Measurements from ENCODE around the gene RPL39. TPM values are rescaled to one million over a fixed set of nuclear protein-coding genes. Genes with fewer than 3 reads are reported as not detected.
"Not testable (repeated sequence)": the region's sequence is repeated elsewhere in the genome, so short reads cannot be mapped to it uniquely, and the experiment has no call there.

RPL39 gene
- polyA plus RNA-seq, 2 donors = 4,646 to 5,407 TPM

- not testable (repeated sequence) for H3K9me3 ChIP-seq (ENCODE audit: control insufficient read depth in 2 of 2, insufficient read depth in 1 of 2, low read depth in 1 of 2, low read length in 1 of 2)
These were observed 17.0 kb upstream of the RPL39 start for GRCh38 chrX:119808461-119808860.

GRCh38 chrX:119802546-119802945, 11.1 kb upstream of the RPL39 start:
- Histone ChIP-seq H3K27ac (ENCODE audit: low read depth in 2 of 2, low read length in 1 of 2) (no peak overlapping the region), H3K9me3 (ENCODE audit: control insufficient read depth in 2 of 2, insufficient read depth in 1 of 2, low read depth in 1 of 2, low read length in 1 of 2) (no peaks in the 10 kb centered on the region), H3K4me3 (ENCODE audit: low read depth in 1 of 2, low read length in 2 of 2) (no peak overlapping the region), H3K36me3 (ENCODE audit: control insufficient read depth in 2 of 2, insufficient read depth in 2 of 2, low read length in 1 of 2) (no peaks in the 10 kb centered on the region), H3K27me3 (ENCODE audit: control insufficient read depth in 1 of 2, insufficient read depth in 2 of 2, low read length in 2 of 2) (no peaks in the 10 kb centered on the region), H3K4me1 (ENCODE audit: control insufficient read depth in 2 of 2, insufficient read depth in 2 of 2, low read length in 1 of 2) (no peaks in the 10 kb centered on the region)
- 92 to 94% methylated on average over 8 of the region's 8 CpGs for WGBS, 2 donors

More at GRCh38 chrX:119808461-119808860, 17.0 kb upstream of the RPL39 start:
- not testable (repeated sequence) for H3K36me3 ChIP-seq (ENCODE audit: control insufficient read depth in 2 of 2, insufficient read depth in 2 of 2, low read length in 1 of 2); H3K27me3 ChIP-seq (ENCODE audit: control insufficient read depth in 1 of 2, insufficient read depth in 2 of 2, low read length in 2 of 2); H3K4me3 ChIP-seq (ENCODE audit: low read depth in 1 of 2, low read length in 2 of 2); H3K4me1 ChIP-seq (ENCODE audit: control insufficient read depth in 2 of 2, insufficient read depth in 2 of 2, low read length in 1 of 2); H3K27ac ChIP-seq (ENCODE audit: low read depth in 2 of 2, low read length in 1 of 2)
- 45 to 57% methylated on average over 2 of the region's 4 CpGs for WGBS, 2 donors

- 91 to 95% methylated on average over 2 of the region's 2 CpGs for WGBS, 2 donors
These were observed 10.1 kb upstream of the RPL39 start for GRCh38 chrX:119801253-119802221.

DNA sequence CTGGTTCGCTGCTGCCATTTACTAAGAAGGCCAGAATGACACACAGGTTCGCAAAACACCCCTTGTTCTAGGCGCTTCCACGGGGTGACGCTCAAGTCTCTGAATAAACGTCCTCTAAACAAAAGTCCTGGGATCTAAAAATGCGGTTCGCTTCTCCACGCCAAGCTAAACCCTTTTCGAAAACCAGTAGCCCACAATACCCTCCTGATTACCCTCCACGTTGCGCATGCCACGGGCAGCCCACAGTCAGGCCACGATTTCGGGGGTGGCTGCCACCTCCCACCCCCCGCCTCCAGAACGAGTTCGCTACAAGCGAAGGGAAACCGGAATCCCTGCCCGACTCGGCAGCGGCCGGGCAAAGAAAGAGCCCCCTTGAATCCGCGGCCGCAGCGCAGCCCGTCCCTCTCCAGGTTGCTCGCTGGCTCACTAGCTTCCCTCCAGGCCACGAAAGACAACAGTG, 423 bp downstream of the RPL39 start:
- Histone ChIP-seq H3K4me1 (ENCODE audit: control insufficient read depth in 2 of 2, insufficient read depth in 2 of 2, low read length in 1 of 2) (no peaks in the 10 kb centered on the region), H3K9me3 (ENCODE audit: control insufficient read depth in 2 of 2, insufficient read depth in 1 of 2, low read depth in 1 of 2, low read length in 1 of 2) (no peaks in the 10 kb centered on the region), H3K27ac (ENCODE audit: low read depth in 2 of 2, low read length in 1 of 2) (peak overlapping the region; percentile 90 to 92), H3K36me3 (ENCODE audit: control insufficient read depth in 2 of 2, insufficient read depth in 2 of 2, low read length in 1 of 2) (no peaks in the 10 kb centered on the region), H3K27me3 (ENCODE audit: control insufficient read depth in 1 of 2, insufficient read depth in 2 of 2, low read length in 2 of 2) (peaks cover 0 to 3% of the 10 kb centered on the region in 2 donors), H3K4me3 (ENCODE audit: low read depth in 1 of 2, low read length in 2 of 2) (peak overlapping the region; percentile 70 to 73)
- 1 to 28% methylated on average over 31 of the region's 31 CpGs for WGBS, 2 donors

More at GRCh38 chrX:119801253-119802221, 10.1 kb upstream of the RPL39 start:
- Histone ChIP-seq H3K9me3 (ENCODE audit: control insufficient read depth in 2 of 2, insufficient read depth in 1 of 2, low read depth in 1 of 2, low read length in 1 of 2) (no peaks in the 10 kb centered on the region), H3K4me3 (ENCODE audit: low read depth in 1 of 2, low read length in 2 of 2) (no peak overlapping the region), H3K36me3 (ENCODE audit: control insufficient read depth in 2 of 2, insufficient read depth in 2 of 2, low read length in 1 of 2) (no peaks in the 10 kb centered on the region), H3K27ac (ENCODE audit: low read depth in 2 of 2, low read length in 1 of 2) (no peak overlapping the region), H3K27me3 (ENCODE audit: control insufficient read depth in 1 of 2, insufficient read depth in 2 of 2, low read length in 2 of 2) (no peaks in the 10 kb centered on the region), H3K4me1 (ENCODE audit: control insufficient read depth in 2 of 2, insufficient read depth in 2 of 2, low read length in 1 of 2) (no peaks in the 10 kb centered on the region)

DNA sequence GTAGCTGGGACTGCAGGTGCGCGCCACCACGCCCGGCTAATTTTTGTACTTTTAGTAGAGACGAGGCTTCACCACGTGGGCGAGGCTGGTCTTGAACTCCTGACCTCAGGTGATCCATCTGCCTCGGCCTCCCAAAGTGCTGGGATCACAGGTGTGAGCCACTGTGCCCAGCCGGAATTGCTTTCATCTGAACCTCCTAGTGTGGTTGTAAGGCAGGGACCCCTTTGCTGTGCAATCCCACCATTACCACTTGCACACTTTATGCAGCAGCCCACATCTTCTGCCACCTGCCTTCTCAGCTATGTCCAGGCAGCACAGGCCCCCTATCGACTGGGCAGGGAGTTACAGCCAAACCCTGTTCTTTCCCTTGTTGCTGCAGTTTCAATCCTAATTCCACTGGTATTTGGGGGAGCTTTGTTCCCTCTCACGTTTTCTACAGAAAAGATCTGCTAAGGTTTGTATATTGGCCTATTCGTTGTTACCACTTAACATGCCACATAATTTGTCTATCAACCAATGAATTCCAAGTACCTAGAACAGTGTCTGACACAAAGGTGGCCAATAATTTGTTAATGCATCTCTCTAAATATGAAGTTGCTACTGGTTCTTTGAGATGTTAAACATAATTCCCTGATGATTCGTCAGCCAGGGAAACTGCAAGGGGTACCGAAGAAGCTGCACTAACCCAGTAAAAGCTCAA, 6.5 kb downstream of the RPL39 start:
- Histone ChIP-seq H3K27me3 (ENCODE audit: control insufficient read depth in 1 of 2, insufficient read depth in 2 of 2, low read length in 2 of 2) (peaks cover 0 to under 1% of the 10 kb centered on the region in 2 donors), H3K36me3 (ENCODE audit: control insufficient read depth in 2 of 2, insufficient read depth in 2 of 2, low read length in 1 of 2) (no peaks in the 10 kb centered on the region), H3K4me1 (ENCODE audit: control insufficient read depth in 2 of 2, insufficient read depth in 2 of 2, low read length in 1 of 2) (no peaks in the 10 kb centered on the region), H3K27ac (ENCODE audit: low read depth in 2 of 2, low read length in 1 of 2) (no peak overlapping the region), H3K4me3 (ENCODE audit: low read depth in 1 of 2, low read length in 2 of 2) (no peak overlapping the region), H3K9me3 (ENCODE audit: control insufficient read depth in 2 of 2, insufficient read depth in 1 of 2, low read depth in 1 of 2, low read length in 1 of 2) (no peaks in the 10 kb centered on the region)
- 75 to 76% methylated on average over 14 of the region's 14 CpGs for WGBS, 2 donors

GRCh38 chrX:119783026-119783425, 8.4 kb downstream of the RPL39 start:
- H3K36me3 ChIP-seq (ENCODE audit: control insufficient read depth in 2 of 2, insufficient read depth in 2 of 2, low read length in 1 of 2) = no peaks in the 10 kb centered on the region
- H3K27ac ChIP-seq (ENCODE audit: low read depth in 2 of 2, low read length in 1 of 2) = no peak overlapping the region
- H3K27me3 ChIP-seq (ENCODE audit: control insufficient read depth in 1 of 2, insufficient read depth in 2 of 2, low read length in 2 of 2) = no peaks in the 10 kb centered on the region
- no peak overlapping the region for H3K4me3 ChIP-seq (ENCODE audit: low read depth in 1 of 2, low read length in 2 of 2)
- 83 to 89% methylated on average over 5 of the region's 5 CpGs for WGBS, 2 donors
- H3K9me3 ChIP-seq (ENCODE audit: control insufficient read depth in 2 of 2, insufficient read depth in 1 of 2, low read depth in 1 of 2, low read length in 1 of 2) = no peaks in the 10 kb centered on the region
- H3K4me1 ChIP-seq (ENCODE audit: control insufficient read depth in 2 of 2, insufficient read depth in 2 of 2, low read length in 1 of 2) = no peaks in the 10 kb centered on the region

- H3K36me3 ChIP-seq (ENCODE audit: control insufficient read depth in 2 of 2, insufficient read depth in 2 of 2, low read length in 1 of 2) = no peaks in the 10 kb centered on the region
- WGBS, 2 donors = 83 to 89% methylated on average over 5 of the region's 5 CpGs
- no peak overlapping the region for H3K4me3 ChIP-seq (ENCODE audit: low read depth in 1 of 2, low read length in 2 of 2)
- no peaks in the 10 kb centered on the region for H3K27me3 ChIP-seq (ENCODE audit: control insufficient read depth in 1 of 2, insufficient read depth in 2 of 2, low read length in 2 of 2)
- H3K4me1 ChIP-seq (ENCODE audit: control insufficient read depth in 2 of 2, insufficient read depth in 2 of 2, low read length in 1 of 2) = no peaks in the 10 kb centered on the region
- no peaks in the 10 kb centered on the region for H3K9me3 ChIP-seq (ENCODE audit: control insufficient read depth in 2 of 2, insufficient read depth in 1 of 2, low read depth in 1 of 2, low read length in 1 of 2)
- H3K27ac ChIP-seq (ENCODE audit: low read depth in 2 of 2, low read length in 1 of 2) = no peak overlapping the region
These were observed 12.6 kb downstream of the RPL39 start for GRCh38 chrX:119778829-119779228.

- H3K4me3 ChIP-seq (ENCODE audit: low read depth in 1 of 2, low read length in 2 of 2) = no peak overlapping the region
- WGBS, 2 donors = 82 to 84% methylated on average over 15 of the region's 15 CpGs
- no peak overlapping the region for H3K27ac ChIP-seq (ENCODE audit: low read depth in 2 of 2, low read length in 1 of 2)
- no peaks in the 10 kb centered on the region for H3K36me3 ChIP-seq (ENCODE audit: control insufficient read depth in 2 of 2, insufficient read depth in 2 of 2, low read length in 1 of 2)
- H3K27me3 ChIP-seq (ENCODE audit: control insufficient read depth in 1 of 2, insufficient read depth in 2 of 2, low read length in 2 of 2) = no peaks in the 10 kb centered on the region
- H3K9me3 ChIP-seq (ENCODE audit: control insufficient read depth in 2 of 2, insufficient read depth in 1 of 2, low read depth in 1 of 2, low read length in 1 of 2) = no peaks in the 10 kb centered on the region
- no peaks in the 10 kb centered on the region for H3K4me1 ChIP-seq (ENCODE audit: control insufficient read depth in 2 of 2, insufficient read depth in 2 of 2, low read length in 1 of 2)
These were observed 15.8 kb downstream of the RPL39 start for GRCh38 chrX:119775517-119776238.

GRCh38 chrX:119769388-119769787, 22.0 kb downstream of the RPL39 start:
- not testable (repeated sequence) for H3K36me3 ChIP-seq (ENCODE audit: control insufficient read depth in 2 of 2, insufficient read depth in 2 of 2, low read length in 1 of 2); H3K4me3 ChIP-seq (ENCODE audit: low read depth in 1 of 2, low read length in 2 of 2); H3K27me3 ChIP-seq (ENCODE audit: control insufficient read depth in 1 of 2, insufficient read depth in 2 of 2, low read length in 2 of 2); H3K27ac ChIP-seq (ENCODE audit: low read depth in 2 of 2, low read length in 1 of 2); H3K9me3 ChIP-seq (ENCODE audit: control insufficient read depth in 2 of 2, insufficient read depth in 1 of 2, low read depth in 1 of 2, low read length in 1 of 2); H3K4me1 ChIP-seq (ENCODE audit: control insufficient read depth in 2 of 2, insufficient read depth in 2 of 2, low read length in 1 of 2)
- WGBS, 2 donors = 98 to 99% methylated on average over 2 to 3 of the region's 3 CpGs
